HepG2 (cell line): Measurements from ENCODE around the gene ARL16. TPM values are rescaled to one million over a fixed set of nuclear protein-coding genes. Genes with fewer than 3 reads are reported as not detected.

Experiments
- AHR ChIP-seq: IDR thresholded peaks from 2 replicates; pipeline ENCODE4 v1.6.1; 2018; ENCODE audit warnings: missing genetic modification reagents, missing compliant biosample characterization
- BRD4 ChIP-seq: sonication (generic); formaldehyde crosslinking; IDR thresholded peaks from 2 replicates; pipeline ENCODE4 v1.4.0; 2020; ENCODE audit warnings: missing genetic modification reagents
- CENPT ChIP-seq: sonication (generic); formaldehyde crosslinking; IDR thresholded peaks from 2 replicates; pipeline ENCODE4 v1.8.0; 2022; ENCODE audit warnings: low read depth, mild to moderate bottlenecking, moderate library complexity, missing genetic modification reagents
- DNMT1 ChIP-seq: sonication (generic); formaldehyde crosslinking; IDR thresholded peaks from 2 replicates; pipeline ENCODE4 v1.5.1; 2020; ENCODE audit warnings: mild to moderate bottlenecking, missing genetic modification reagents
- ELF1 ChIP-seq: sonication (generic); formaldehyde crosslinking; IDR thresholded peaks from 2 replicates; pipeline ENCODE4 v1.4.0; 2020; ENCODE audit warnings: missing genetic modification reagents
- GABPB1 ChIP-seq: IDR thresholded peaks from 2 replicates; pipeline ENCODE4 v1.6.1; 2016; ENCODE audit warnings: mild to moderate bottlenecking, missing genetic modification reagents, moderate library complexity, missing compliant biosample characterization
- GATAD2A ChIP-seq: IDR thresholded peaks from 2 replicates; pipeline ENCODE4 v1.6.1; 2016
- KDM1A ChIP-seq: IDR thresholded peaks from 2 replicates; pipeline ENCODE4 v1.6.1; 2016; ENCODE audit warnings: missing compliant biosample characterization
- KLF13 ChIP-seq: sonication (generic); formaldehyde crosslinking; IDR thresholded peaks from 2 replicates; pipeline ENCODE4 v1.4.0; 2020; ENCODE audit warnings: mild to moderate bottlenecking, missing genetic modification reagents
- MXD4 ChIP-seq: IDR thresholded peaks from 2 replicates; pipeline ENCODE4 v1.6.1; 2016; ENCODE audit warnings: mild to moderate bottlenecking, missing biosample characterization, missing genetic modification reagents
- NFYB ChIP-seq: sonication (generic); formaldehyde crosslinking; IDR thresholded peaks from 2 replicates; pipeline ENCODE4 v1.4.0; 2020; ENCODE audit warnings: missing genetic modification reagents
- POLR2G ChIP-seq: fragments of 200-400 bp; formaldehyde crosslinking; IDR thresholded peaks from 2 replicates; pipeline ENCODE4 v1.6.1; 2018; ENCODE audit warnings: mild to moderate bottlenecking, low read depth, low read length, moderate library complexity
- RARG ChIP-seq: sonication (generic); formaldehyde crosslinking; IDR thresholded peaks from 2 replicates; pipeline ENCODE4 v1.4.0; 2020; ENCODE audit warnings: low read depth, mild to moderate bottlenecking, missing genetic modification reagents
- RBM22 ChIP-seq: fragments of 200-400 bp; formaldehyde crosslinking; optimal IDR thresholded peaks from 2 replicates; pipeline ENCODE3; 2017; ENCODE audit warnings: mild to moderate bottlenecking, low read length, moderate library complexity
- REPIN1 ChIP-seq: sonication (generic); formaldehyde crosslinking; IDR thresholded peaks from 2 replicates; pipeline ENCODE4 v1.8.0; 2022; ENCODE audit warnings: missing genetic modification reagents, low read depth, mild to moderate bottlenecking, borderline replicate concordance
- RNF2 ChIP-seq: fragments of 450-650 bp; conservative IDR thresholded peaks from 2 replicates; pipeline ENCODE4 v1.6.1; 2016; ENCODE audit warnings: low read depth
- TBX3 ChIP-seq: fragments of 450-650 bp; IDR thresholded peaks from 2 replicates; pipeline ENCODE4 v1.6.1; 2017; ENCODE audit warnings: antibody characterized with exemption, mild to moderate bottlenecking, inconsistent platforms, borderline replicate concordance
- TCF7 ChIP-seq: sonication (generic); IDR thresholded peaks from 2 replicates; pipeline ENCODE4 v1.6.1; 2016; ENCODE audit warnings: antibody characterized with exemption, low read depth
- ZBTB20 ChIP-seq: sonication (generic); formaldehyde crosslinking; IDR thresholded peaks from 2 replicates; pipeline ENCODE4 v1.8.1; 2023; ENCODE audit warnings: missing genetic modification reagents, low read depth, mild to moderate bottlenecking, borderline replicate concordance
- ZNF160 ChIP-seq: sonication (generic); formaldehyde crosslinking; IDR thresholded peaks from 2 replicates; pipeline ENCODE4 v1.8.0; 2022; ENCODE audit warnings: mild to moderate bottlenecking, inconsistent platforms, missing genetic modification reagents
- ZNF441 ChIP-seq: sonication (generic); formaldehyde crosslinking; IDR thresholded peaks from 2 replicates; pipeline ENCODE4 v1.7.0; 2021; ENCODE audit warnings: missing genetic modification reagents, borderline replicate concordance
- ZNF652 ChIP-seq: IDR thresholded peaks from 2 replicates; pipeline ENCODE4 v1.6.1; 2016; ENCODE audit warnings: low read depth, borderline replicate concordance
- ZNF670 ChIP-seq: sonication (generic); formaldehyde crosslinking; IDR thresholded peaks from 2 replicates; pipeline ENCODE4 v1.8.0; 2022; ENCODE audit warnings: mild to moderate bottlenecking, missing genetic modification reagents, borderline replicate concordance
- ZNF746 ChIP-seq: sonication (generic); formaldehyde crosslinking; IDR thresholded peaks from 2 replicates; pipeline ENCODE4 v1.8.0; 2022; ENCODE audit warnings: mild to moderate bottlenecking, missing genetic modification reagents
- polyA plus RNA-seq, 8 experiments: library from polyadenylated mRNA; depleted of rRNA in 3 of 8; stranded (reverse) in 7 of 8; unstranded in 1 of 8; fragments of >200 nt; fragmentation: Illumina TruSeq in 4 of 8; extraction: Trizol in 4 of 8; gene quantifications; 2 replicates each; pipeline versions ENCODE4 v1.2.1 to v1.2.3, GENCODE V29; 2011 to 2016; ENCODE audit warnings: low read depth in 4 of 8, missing spikeins in 1 of 8, mixed read lengths in 1 of 8; ENCODE audit not compliant: insufficient read depth in 1 of 8
- total RNA-seq, 5 experiments: library from RNA; depleted of rRNA; stranded (reverse); fragments of >200 nt; fragmentation: Illumina TruSeq; extraction: Trizol; gene quantifications; 2 replicates each; pipeline ENCODE4 v1.2.3, GENCODE V29; 2016; ENCODE audit warnings: low read depth in 1 of 5
- TF ChIP-seq, protein P1 (sequence below): sonication (generic); formaldehyde crosslinking; IDR thresholded peaks from 2 replicates; pipeline ENCODE4 v1.5.1; 2020; ENCODE audit warnings: mild to moderate bottlenecking, missing genetic modification reagents, moderate library complexity
- TF ChIP-seq, protein P2 (sequence below): sonication (generic); formaldehyde crosslinking; IDR thresholded peaks from 2 replicates; pipeline ENCODE4 v1.8.0; 2022; ENCODE audit warnings: missing genetic modification reagents, mild to moderate bottlenecking, borderline replicate concordance

ARL16 gene
- total and polyA plus RNA-seq, 2 of the 13 experiments (the other 11 are each of a cell fraction or from before 2014, with no cell fraction given): 20.8 to 30.8 TPM

DNA sequence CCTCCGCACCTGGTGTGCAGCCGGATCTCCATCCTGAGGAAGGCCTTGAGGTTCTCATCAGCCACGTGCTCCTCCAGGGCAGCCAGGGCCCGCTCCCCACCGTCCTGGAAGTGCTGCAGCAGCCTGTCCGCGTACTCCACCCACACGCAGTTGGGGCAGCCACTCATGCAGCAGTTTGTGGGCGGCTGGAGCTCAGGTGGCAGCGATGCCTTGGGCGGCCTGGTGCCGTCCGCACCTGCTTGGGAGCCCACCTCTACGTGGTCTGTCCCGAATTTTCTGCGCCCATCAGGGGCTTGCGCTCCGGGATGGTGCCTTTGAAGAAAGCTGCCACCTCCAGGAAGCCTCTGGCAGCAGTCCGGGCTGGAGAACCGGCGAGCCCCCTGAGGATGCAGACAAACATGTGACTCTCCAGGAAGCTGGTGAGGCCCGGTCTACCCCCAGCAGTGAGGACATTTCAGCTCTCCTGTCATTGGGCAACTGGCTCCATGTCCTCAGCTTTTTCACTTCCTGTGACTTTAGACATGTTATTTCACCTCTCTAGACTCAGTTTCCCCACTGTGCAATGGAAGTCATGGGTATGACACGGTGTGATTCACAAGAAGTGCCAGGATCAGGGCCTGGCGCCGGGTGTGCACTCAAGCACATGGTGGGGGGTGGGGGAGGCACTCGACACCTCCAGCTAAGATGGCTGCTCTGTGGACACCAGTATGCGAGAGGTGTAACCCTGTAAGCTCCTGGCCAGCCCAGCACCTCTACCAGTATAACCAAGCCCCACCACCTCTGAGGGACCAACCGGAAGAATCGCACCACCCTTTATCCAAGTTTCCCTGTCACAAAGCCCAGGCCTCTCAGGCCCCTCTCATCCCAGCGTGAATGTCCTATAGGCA lies 18.1 kb downstream of the ARL16 start (continued):
- TF ChIP-seq RBM22 (peak; percentile 60), REPIN1 (CRISPR knock-in tag) (peak; percentile 60; the same call in 1 of the 2 replicates), ZNF746 (CRISPR knock-in tag) (0 out of 2 replicates have a peak, but pooled peaks have one; percentile 16), ZBTB20 (CRISPR knock-in tag) (peak; percentile 55; the same call in 1 of the 2 replicates), KLF13 (0 out of 2 replicates have a peak, but pooled peaks have one; percentile 67), POLR2G (peak; percentile 43; the same call in 1 of the 2 replicates), ZNF670 (CRISPR knock-in tag) (peak; percentile 46; the same call in 1 of the 2 replicates), KDM1A (CRISPR knock-in tag) (no peak), TBX3 (peak; percentile 70; the same call in 1 of the 2 replicates), RARG (CRISPR knock-in tag) (no peak), RNF2 (peak; percentile 62; the same call in 1 of the 2 replicates), ZNF160 (CRISPR knock-in tag) (0 out of 2 replicates have a peak, but pooled peaks have one; percentile 1), CENPT (no peak), GATAD2A (CRISPR knock-in tag) (peak; percentile 4; the same call in 1 of the 2 replicates), ZNF652 (CRISPR knock-in tag) (no peak), TCF7 (no peak), NFYB (CRISPR knock-in tag) (0 out of 2 replicates have a peak, but pooled peaks have one; percentile 7), MXD4 (0 out of 2 replicates have a peak, but pooled peaks have one; percentile 8), ZNF441 (0 out of 2 replicates have a peak, but pooled peaks have one; percentile 11), GABPB1 (CRISPR knock-in tag) (peak; percentile 41; the same call in 1 of the 2 replicates), AHR (peak; percentile 63; the same call in 1 of the 2 replicates), DNMT1 (CRISPR knock-in tag) (peak; percentile 41; the same call in 1 of the 2 replicates), ELF1 (CRISPR knock-in tag) (0 out of 2 replicates have a peak, but pooled peaks have one; percentile 13), BRD4 (peak; percentile 25; the same call in 1 of the 2 replicates)
- TF ChIP-seq, protein P1, sequence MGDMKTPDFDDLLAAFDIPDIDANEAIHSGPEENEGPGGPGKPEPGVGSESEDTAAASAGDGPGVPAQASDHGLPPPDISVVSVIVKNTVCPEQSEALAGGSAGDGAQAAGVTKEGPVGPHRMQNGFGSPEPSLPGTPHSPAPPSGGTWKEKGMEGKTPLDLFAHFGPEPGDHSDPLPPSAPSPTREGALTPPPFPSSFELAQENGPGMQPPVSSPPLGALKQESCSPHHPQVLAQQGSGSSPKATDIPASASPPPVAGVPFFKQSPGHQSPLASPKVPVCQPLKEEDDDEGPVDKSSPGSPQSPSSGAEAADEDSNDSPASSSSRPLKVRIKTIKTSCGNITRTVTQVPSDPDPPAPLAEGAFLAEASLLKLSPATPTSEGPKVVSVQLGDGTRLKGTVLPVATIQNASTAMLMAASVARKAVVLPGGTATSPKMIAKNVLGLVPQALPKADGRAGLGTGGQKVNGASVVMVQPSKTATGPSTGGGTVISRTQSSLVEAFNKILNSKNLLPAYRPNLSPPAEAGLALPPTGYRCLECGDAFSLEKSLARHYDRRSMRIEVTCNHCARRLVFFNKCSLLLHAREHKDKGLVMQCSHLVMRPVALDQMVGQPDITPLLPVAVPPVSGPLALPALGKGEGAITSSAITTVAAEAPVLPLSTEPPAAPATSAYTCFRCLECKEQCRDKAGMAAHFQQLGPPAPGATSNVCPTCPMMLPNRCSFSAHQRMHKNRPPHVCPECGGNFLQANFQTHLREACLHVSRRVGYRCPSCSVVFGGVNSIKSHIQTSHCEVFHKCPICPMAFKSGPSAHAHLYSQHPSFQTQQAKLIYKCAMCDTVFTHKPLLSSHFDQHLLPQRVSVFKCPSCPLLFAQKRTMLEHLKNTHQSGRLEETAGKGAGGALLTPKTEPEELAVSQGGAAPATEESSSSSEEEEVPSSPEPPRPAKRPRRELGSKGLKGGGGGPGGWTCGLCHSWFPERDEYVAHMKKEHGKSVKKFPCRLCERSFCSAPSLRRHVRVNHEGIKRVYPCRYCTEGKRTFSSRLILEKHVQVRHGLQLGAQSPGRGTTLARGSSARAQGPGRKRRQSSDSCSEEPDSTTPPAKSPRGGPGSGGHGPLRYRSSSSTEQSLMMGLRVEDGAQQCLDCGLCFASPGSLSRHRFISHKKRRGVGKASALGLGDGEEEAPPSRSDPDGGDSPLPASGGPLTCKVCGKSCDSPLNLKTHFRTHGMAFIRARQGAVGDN (CRISPR knock-in tag): peak; percentile 96
- TF ChIP-seq, protein P2, sequence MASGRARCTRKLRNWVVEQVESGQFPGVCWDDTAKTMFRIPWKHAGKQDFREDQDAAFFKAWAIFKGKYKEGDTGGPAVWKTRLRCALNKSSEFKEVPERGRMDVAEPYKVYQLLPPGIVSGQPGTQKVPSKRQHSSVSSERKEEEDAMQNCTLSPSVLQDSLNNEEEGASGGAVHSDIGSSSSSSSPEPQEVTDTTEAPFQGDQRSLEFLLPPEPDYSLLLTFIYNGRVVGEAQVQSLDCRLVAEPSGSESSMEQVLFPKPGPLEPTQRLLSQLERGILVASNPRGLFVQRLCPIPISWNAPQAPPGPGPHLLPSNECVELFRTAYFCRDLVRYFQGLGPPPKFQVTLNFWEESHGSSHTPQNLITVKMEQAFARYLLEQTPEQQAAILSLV (CRISPR knock-in tag): no peak
